Measurements from ENCODE around the gene PTPN6.

PTPN6 gene

GRCh38 chr12:6963016-6963731 lies 12.0 kb downstream of the PTPN6 start:
- in situ Hi-C loops (cut with MboI; ENCODE audit: low pct_unique_long_range_greater_than_20kb, low sequenced_read_pairs), result no loop called here

GRCh38 chr12:6963791-6964413 lies 12.7 kb downstream of the PTPN6 start:
- DNase-seq, result no peak
- in situ Hi-C loops (cut with MboI; ENCODE audit: low pct_unique_long_range_greater_than_20kb, low sequenced_read_pairs), result no loop called here

More at GRCh38 chr12:6963016-6963731, 12.0 kb downstream of the PTPN6 start:
- DNase-seq, result no peak

GRCh38 chr12:6964605-6965025 lies 13.5 kb downstream of the PTPN6 start:
- DNase-seq, result no peak
- in situ Hi-C loops (cut with MboI; ENCODE audit: low pct_unique_long_range_greater_than_20kb, low sequenced_read_pairs), result no loop called here

GRCh38 chr12:6965026-6965661 lies 14.0 kb downstream of the PTPN6 start:
- DNase-seq, result peak; percentile 93
- in situ Hi-C loops (cut with MboI; ENCODE audit: low pct_unique_long_range_greater_than_20kb, low sequenced_read_pairs), result no loop called here

GRCh38 chr12:6965714-6966113 lies 14.6 kb downstream of the PTPN6 start:
- in situ Hi-C loops (cut with MboI; ENCODE audit: low pct_unique_long_range_greater_than_20kb, low sequenced_read_pairs), result no loop called here
- DNase-seq, result no peak

- no peak for DNase-seq
- in situ Hi-C loops (cut with MboI; ENCODE audit: low pct_unique_long_range_greater_than_20kb, low sequenced_read_pairs), result no loop called here
Measured at GRCh38 chr12:6966351-6966750, 15.2 kb downstream of the PTPN6 start.

- in situ Hi-C loops (cut with MboI; ENCODE audit: low pct_unique_long_range_greater_than_20kb, low sequenced_read_pairs), result no loop called here
- no peak for DNase-seq
Measured at GRCh38 chr12:6967651-6968100, 16.5 kb downstream of the PTPN6 start.

- in situ Hi-C loops (cut with MboI; ENCODE audit: low pct_unique_long_range_greater_than_20kb, low sequenced_read_pairs), result no loop called here
Measured at GRCh38 chr12:6968426-6968825, 17.3 kb downstream of the PTPN6 start.

GRCh38 chr12:6970096-6970527 lies 19.0 kb downstream of the PTPN6 start:
- in situ Hi-C loops (cut with MboI; ENCODE audit: low pct_unique_long_range_greater_than_20kb, low sequenced_read_pairs), result no loop called here
- no peak for DNase-seq

More at GRCh38 chr12:6968426-6968825, 17.3 kb downstream of the PTPN6 start:
- DNase-seq, result no peak

GRCh38 chr12:6974180-6974579 lies 23.0 kb downstream of the PTPN6 start:
- DNase-seq, result no peak
- in situ Hi-C loops (cut with MboI; ENCODE audit: low pct_unique_long_range_greater_than_20kb, low sequenced_read_pairs), result no loop called here

GRCh38 chr12:6975297-6976032 lies 24.3 kb downstream of the PTPN6 start:
- DNase-seq, result no peak
- in situ Hi-C loops (cut with MboI; ENCODE audit: low pct_unique_long_range_greater_than_20kb, low sequenced_read_pairs), result no loop called here

GRCh38 chr12:6977653-6978052 lies 26.5 kb downstream of the PTPN6 start:
- no peak for DNase-seq
- in situ Hi-C loops (cut with MboI; ENCODE audit: low pct_unique_long_range_greater_than_20kb, low sequenced_read_pairs), result no loop called here

- in situ Hi-C loops (cut with MboI; ENCODE audit: low pct_unique_long_range_greater_than_20kb, low sequenced_read_pairs), result no loop called here
Measured at GRCh38 chr12:6978188-6978587, 27.0 kb downstream of the PTPN6 start.

GRCh38 chr12:6978611-6979011 lies 27.5 kb downstream of the PTPN6 start:
- no peak for DNase-seq
- in situ Hi-C loops (cut with MboI; ENCODE audit: low pct_unique_long_range_greater_than_20kb, low sequenced_read_pairs), result no loop called here

More at GRCh38 chr12:6978188-6978587, 27.0 kb downstream of the PTPN6 start:
- DNase-seq, result no peak

GRCh38 chr12:6979021-6979420 lies 27.9 kb downstream of the PTPN6 start:
- in situ Hi-C loops (cut with MboI; ENCODE audit: low pct_unique_long_range_greater_than_20kb, low sequenced_read_pairs), result no loop called here
- DNase-seq, result no peak

- no peak for DNase-seq
- in situ Hi-C loops (cut with MboI; ENCODE audit: low pct_unique_long_range_greater_than_20kb, low sequenced_read_pairs), result no loop called here
Measured at GRCh38 chr12:6979453-6979852, 28.3 kb downstream of the PTPN6 start.

GRCh38 chr12:6980075-6980474 lies 28.9 kb downstream of the PTPN6 start:
- DNase-seq, result no peak
- in situ Hi-C loops (cut with MboI; ENCODE audit: low pct_unique_long_range_greater_than_20kb, low sequenced_read_pairs), result no loop called here

GRCh38 chr12:6980740-6981139 lies 29.6 kb downstream of the PTPN6 start:
- in situ Hi-C loops (cut with MboI; ENCODE audit: low pct_unique_long_range_greater_than_20kb, low sequenced_read_pairs), result no loop called here
- DNase-seq, result no peak

GRCh38 chr12:6981152-6982052 lies 30.2 kb downstream of the PTPN6 start:
- DNase-seq, result no peak
- in situ Hi-C loops (cut with MboI; ENCODE audit: low pct_unique_long_range_greater_than_20kb, low sequenced_read_pairs), result no loop called here

Measured in KBM-7 (cell line).